Sigmoid colon (tissue), 7 donors: ENCODE measurements around the gene MIAT. TPM values are rescaled to one million over a fixed set of nuclear protein-coding genes. Genes with fewer than 3 reads are reported as not detected.

ENCODE experiments used
- DNase-seq: peaks from one replicate; pipeline ENCODE4 v3.0.0-alpha.2; 2019
- H3K27ac ChIP-seq, 4 donors: fragments of 200-600 bp; sonication (generic); one replicate each; pipeline ENCODE4 v1.5.1; 2016 to 2019; ENCODE audit warnings: mild to moderate bottlenecking in 1 of 4
- H3K27me3 ChIP-seq, 3 donors: fragments of 200-600 bp; sonication (generic); one replicate each; pipeline ENCODE4 v1.5.1; 2019; ENCODE audit warnings: mild to moderate bottlenecking in 1 of 3
- H3K36me3 ChIP-seq, 4 donors: fragments of 200-600 bp; sonication (generic); one replicate each; pipeline ENCODE4 v1.5.1; 2016 to 2019
- H3K4me1 ChIP-seq, 4 donors: fragments of 200-600 bp; sonication (generic); one replicate each; pipeline ENCODE4 v1.5.1; 2017 to 2019
- H3K4me3 ChIP-seq, 4 donors: fragments of 200-600 bp; sonication (generic); one replicate each; pipeline ENCODE4 v1.5.1; 2017 to 2019; ENCODE audit warnings: mild to moderate bottlenecking in 2 of 4, moderate library complexity in 1 of 4
- H3K9me3 ChIP-seq, 4 donors: fragments of 200-600 bp in 3 of 4; sonication (generic) in 3 of 4; one replicate each; pipeline versions ENCODE4 v1.5.1 to v1.6.1; 2013 to 2019
- CTCF ChIP-seq, 4 experiments: fragments of 450-650 bp in 3 of 4; fragments of 200-600 bp in 1 of 4; IDR thresholded peaks; one replicate each; pipeline ENCODE4 v1.5.1; 2016 to 2019; ENCODE audit warnings: antibody characterized with exemption in 4 of 4, mild to moderate bottlenecking in 3 of 4, moderate library complexity in 2 of 4
- EP300 ChIP-seq, 4 donors: sonication (generic); formaldehyde crosslinking; IDR thresholded peaks; one replicate each; pipeline ENCODE4 v1.6.1; 2017; ENCODE audit warnings: antibody characterized with exemption in 4 of 4
- POLR2A ChIP-seq, 2 donors: fragments of 450-650 bp; IDR thresholded peaks; one replicate each; pipeline ENCODE4 v1.6.1; 2016; ENCODE audit warnings: antibody characterized with exemption in 2 of 2, mild to moderate bottlenecking in 2 of 2, moderate library complexity in 2 of 2
- POLR2AphosphoS5 ChIP-seq, 4 donors: sonication (generic); formaldehyde crosslinking; IDR thresholded peaks; one replicate each; pipeline ENCODE4 v1.6.1; 2017; ENCODE audit warnings: antibody characterized with exemption in 4 of 4
- WGBS, 2 donors: extraction: QIAGEN DNeasy Blood & Tissue Kit; methylation state at CpG; one replicate each; pipeline ENCODE4 v1.1.7; 2013; 5-methylcytosine and 5-hydroxymethylcytosine counted together
- intact Hi-C: fragments of 100-400 bp; cut with DNase I; formaldehyde crosslinking; loops from one replicate; pipeline ENCODE4 v1.15.1; 2023
- polyA plus RNA-seq, 3 donors: library from polyadenylated mRNA; stranded (reverse); fragments of 200-250 nt; gene quantifications; one replicate each; pipeline ENCODE4 v1.2.3, GENCODE V29; 2013
- total RNA-seq, 4 donors: library from RNA; depleted of rRNA; stranded (reverse); fragments of >200 nt; gene quantifications; one replicate each; pipeline ENCODE4 v1.1.0, GENCODE V29; 2016
- donor health status: healthy with polysubstance abuse.
- donor health status: Bipolar disorder and iron deficiency.
- donor health status: healthy.

The MIAT gene
- total and polyA plus RNA-seq, 7 donors, result under 0.01 to 3.4 (median 1.3) TPM; not detected in 1

GRCh38 chr22:26646158-26646557 lies 11.2 kb upstream of the MIAT start:
- no peak overlapping the region for H3K27ac ChIP-seq
- no peaks in the 10 kb centered on the region for H3K9me3 ChIP-seq
- intact Hi-C loops, result no loop called here
- H3K4me1 ChIP-seq, result peaks cover 0 to 8% (median 2%) of the 10 kb centered on the region in 4 donors
- TF ChIP-seq POLR2AphosphoS5 (IDR thresholded peaks at IDR 0.05), result no peak
- no peak for TF ChIP-seq EP300 (IDR thresholded peaks at IDR 0.05)
- no peak for TF ChIP-seq CTCF (IDR thresholded peaks at IDR 0.05)
- TF ChIP-seq POLR2A (IDR thresholded peaks at IDR 0.05), result no peak
- H3K4me3 ChIP-seq, result no peak overlapping the region
- peaks cover 0 to 54% (median 11%) of the 10 kb centered on the region in 3 donors for H3K27me3 ChIP-seq
- 55 to 66% methylated on average over 5 of the region's 5 CpGs for WGBS, 2 donors
- DNase-seq, result no peak
- H3K36me3 ChIP-seq, result no peaks in the 10 kb centered on the region

- WGBS, 2 donors, result 18 to 19% methylated on average over 17 of the region's 17 CpGs
- Histone ChIP-seq H3K36me3 (no peaks in the 10 kb centered on the region), H3K27me3 (peaks cover 0 to 50% (median 11%) of the 10 kb centered on the region in 3 donors), H3K27ac (no peak overlapping the region), H3K4me3 (no peak overlapping the region), H3K9me3 (no peaks in the 10 kb centered on the region), H3K4me1 (peaks cover 0 to 8% (median 2%) of the 10 kb centered on the region in 4 donors)
- intact Hi-C loops, result no loop called here
- TF ChIP-seq EP300 (IDR thresholded peaks at IDR 0.05) (no peak), POLR2A (IDR thresholded peaks at IDR 0.05) (no peak), POLR2AphosphoS5 (IDR thresholded peaks at IDR 0.05) (no peak), CTCF (IDR thresholded peaks at IDR 0.05) (no peak)
- no peak for DNase-seq
Observed at GRCh38 chr22:26648011-26648497, 9.3 kb upstream of the MIAT start.

GRCh38 chr22:26648528-26649388 lies 8.6 kb upstream of the MIAT start:
- intact Hi-C loops, result no loop called here
- no peaks in the 10 kb centered on the region for H3K9me3 ChIP-seq
- no peaks in the 10 kb centered on the region for H3K36me3 ChIP-seq
- TF ChIP-seq CTCF (IDR thresholded peaks at IDR 0.05) (no peak), EP300 (IDR thresholded peaks at IDR 0.05) (no peak), POLR2A (IDR thresholded peaks at IDR 0.05) (no peak), POLR2AphosphoS5 (IDR thresholded peaks at IDR 0.05) (no peak)
- DNase-seq, result no peak
- no peak overlapping the region for H3K4me3 ChIP-seq
- no peak overlapping the region for H3K27ac ChIP-seq
- 73 to 80% methylated on average over 6 of the region's 6 CpGs for WGBS, 2 donors
- peaks cover 0 to 8% (median 2%) of the 10 kb centered on the region in 4 donors for H3K4me1 ChIP-seq
- H3K27me3 ChIP-seq, result peaks cover 0 to 44% (median 13%) of the 10 kb centered on the region in 3 donors

GRCh38 chr22:26650722-26651421 lies 6.5 kb upstream of the MIAT start:
- no peak for DNase-seq
- intact Hi-C loops, result no loop called here
- H3K9me3 ChIP-seq, result no peaks in the 10 kb centered on the region
- TF ChIP-seq POLR2A (IDR thresholded peaks at IDR 0.05) (no peak), POLR2AphosphoS5 (IDR thresholded peaks at IDR 0.05) (no peak), EP300 (IDR thresholded peaks at IDR 0.05) (no peak), CTCF (IDR thresholded peaks at IDR 0.05) (no peak)
- H3K4me3 ChIP-seq, result no peak overlapping the region
- H3K4me1 ChIP-seq, result no peaks in the 10 kb centered on the region
- no peak overlapping the region for H3K27ac ChIP-seq
- H3K36me3 ChIP-seq, result no peaks in the 10 kb centered on the region
- 77 to 83% methylated on average over 6 of the region's 6 CpGs for WGBS, 2 donors
- peaks cover 0 to 52% (median 13%) of the 10 kb centered on the region in 3 donors for H3K27me3 ChIP-seq
